Right ventricle myocardium superior (tissue), 1 donor: Measurements from ENCODE around the gene CCDC157. TPM values are rescaled to one million over a fixed set of nuclear protein-coding genes. Genes with fewer than 3 reads are reported as not detected.

Experiments
- ATAC-seq: fragments of 200-7000 bp; cut with Tn5 transposase; one replicate; pipeline ENCODE4 v1.9.1; 2020; ENCODE audit warnings: mild to moderate bottlenecking; ENCODE audit not compliant: poor library complexity
- DNase-seq: peaks from one replicate; pipeline ENCODE4 v3.0.0-alpha.2; 2020
- intact Hi-C: fragments of 100-400 bp; cut with DNase I; formaldehyde crosslinking; loops from one replicate; pipeline ENCODE4 v1.11.2; 2022
- long read RNA-seq: library from polyadenylated mRNA; unstranded; transcript quantifications from one replicate; pipeline ENCODE4 v2.0.0, GENCODE V29; 2021
- total RNA-seq: library from RNA; stranded (reverse); fragmentation: NEBNext Ultra II Directional; extraction: Animal tissue kit (Norgen Biotek cat#: 25700); gene quantifications from one replicate; pipeline ENCODE4 v1.2.1, GENCODE V29; 2021
- donor health status: DM: no; HTN: yes; CAD: no; lungs with severe emphysema.

Gene CCDC157
- 0.51 TPM for total RNA-seq
- long read RNA-seq, partial matches to known transcripts = 0 of 2 reads
- long read RNA-seq, other reads (novel, unspliced or antisense) = 1 of 2 reads

- intact Hi-C loops = no loop called here
- DNase-seq = peak; percentile 93
- ATAC-seq = peak; percentile 99
Observed at GRCh38 chr22:30356449-30357235, at the start of gene CCDC157, which contains the start of gene SF3A1. TSS of gene CCDC157 (plus strand) at chr22:30357007. CDS start at chr22:30366001, 8,994 bp downstream. TSS of gene SF3A1 (minus strand) at chr22:30356894. CDS start at chr22:30356792, 102 bp downstream.

GRCh38 chr22:30307041-30307574 is 49.7 kb upstream of the CCDC157 start:
- ATAC-seq (no peak), DNase-seq (peak; percentile 30)
- intact Hi-C loops = no loop called here

GRCh38 chr22:30308093-30308492 is 48.7 kb upstream of the CCDC157 start:
- ATAC-seq (no peak), DNase-seq (peak; percentile 29)
- intact Hi-C loops = no loop called here

GRCh38 chr22:30308518-30309230 is 48.1 kb upstream of the CCDC157 start:
- intact Hi-C loops = no loop called here
- ATAC-seq (no peak), DNase-seq (peak; percentile 36)

GRCh38 chr22:30309951-30310741 is 46.7 kb upstream of the CCDC157 start:
- DNase-seq = peak; percentile 51
- intact Hi-C loops = no loop called here
- ATAC-seq = peak; percentile 53

GRCh38 chr22:30310881-30311771 is 45.7 kb upstream of the CCDC157 start:
- intact Hi-C loops = no loop called here
- ATAC-seq = peak; percentile 90
- peak; percentile 86 for DNase-seq

GRCh38 chr22:30312053-30312452 is 44.8 kb upstream of the CCDC157 start:
- intact Hi-C loops = no loop called here
- ATAC-seq = no peak
- DNase-seq = no peak

- DNase-seq = no peak
- intact Hi-C loops = no loop called here
- no peak for ATAC-seq
Observed at GRCh38 chr22:30313527-30314363, 43.1 kb upstream of the CCDC157 start.

- ATAC-seq (no peak), DNase-seq (no peak)
- intact Hi-C loops = no loop called here
Observed at GRCh38 chr22:30314915-30315314, 41.9 kb upstream of the CCDC157 start.

- ATAC-seq (no peak), DNase-seq (no peak)
- intact Hi-C loops = no loop called here
Observed at GRCh38 chr22:30315962-30316576, 40.7 kb upstream of the CCDC157 start.

- intact Hi-C loops = no loop called here
- ATAC-seq (no peak), DNase-seq (no peak)
Observed at GRCh38 chr22:30317778-30318177, 39.0 kb upstream of the CCDC157 start.

GRCh38 chr22:30318799-30319419 is 37.9 kb upstream of the CCDC157 start:
- ATAC-seq (no peak), DNase-seq (no peak)
- intact Hi-C loops = no loop called here

- no peak for DNase-seq
- ATAC-seq = no peak
- intact Hi-C loops = no loop called here
Observed at GRCh38 chr22:30320021-30320556, 36.7 kb upstream of the CCDC157 start.

- intact Hi-C loops = no loop called here
- no peak for DNase-seq
- peak; percentile 21 for ATAC-seq
Observed at GRCh38 chr22:30321461-30321860, 35.3 kb upstream of the CCDC157 start.

- no peak for DNase-seq
- intact Hi-C loops = no loop called here
Observed at GRCh38 chr22:30323246-30323645, 33.6 kb upstream of the CCDC157 start.

More at GRCh38 chr22:30323246-30323645, 33.6 kb upstream of the CCDC157 start:
- ATAC-seq = no peak
